ENCODE results near the gene SLIT3. TPM values are rescaled to one million over a fixed set of nuclear protein-coding genes. Genes with fewer than 3 reads are reported as not detected.

The SLIT3 gene
- total and polyA plus RNA-seq, 4 donors = 4.6 to 48.5 (median 19.8) TPM

DNA sequence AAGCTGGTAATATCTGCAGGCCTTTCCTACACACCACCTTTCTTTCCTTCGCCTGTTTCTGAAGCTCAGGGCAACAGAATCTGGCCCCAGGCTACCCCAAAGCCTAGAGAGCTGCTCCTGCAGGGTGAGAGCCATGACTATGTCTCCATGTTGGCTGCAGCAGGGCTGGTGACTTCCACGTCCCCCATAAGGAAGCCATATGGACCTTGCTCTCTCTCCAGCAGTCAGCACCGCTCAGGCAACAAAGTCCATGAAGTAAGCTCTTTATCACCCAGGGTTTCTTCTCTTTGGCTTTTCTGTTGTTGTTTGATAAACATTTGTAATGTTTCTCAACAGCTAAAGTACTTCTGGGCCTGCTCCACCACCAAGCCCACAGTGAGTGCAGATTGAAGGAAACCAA lies 125.2 kb downstream of the SLIT3 start:
- Histone ChIP-seq H3K9me3 (ENCODE audit: control insufficient read depth in 4 of 4, insufficient read depth in 3 of 4, low read length in 3 of 4) (no peaks in the 10 kb centered on the region), H3K9ac (ENCODE audit: insufficient read depth in 1 of 2, low read length in 2 of 2) (no peak overlapping the region), H3K36me3 (ENCODE audit: control insufficient read depth in 4 of 4, insufficient read depth in 4 of 4, low read length in 4 of 4) (peaks cover 0 to 10% (median 0%) of the 10 kb centered on the region in 4 donors), H3K27ac (ENCODE audit: low read depth in 1 of 2, low read length in 1 of 2) (no peak overlapping the region), H3K4me1 (ENCODE audit: control insufficient read depth in 5 of 5, insufficient read depth in 5 of 5, low read length in 5 of 5) (peaks cover 0 to 5% (median 0%) of the 10 kb centered on the region in 5 donors), H3K27me3 (ENCODE audit: control insufficient read depth in 3 of 3, insufficient read depth in 3 of 3, low read length in 2 of 3) (no peaks in the 10 kb centered on the region), H3K4me3 (no peak overlapping the region)
- DNase-seq = no peak
- ATAC-seq (ENCODE audit: insufficient read depth, low FRiP score) = no peak
- TF ChIP-seq, protein P1, sequence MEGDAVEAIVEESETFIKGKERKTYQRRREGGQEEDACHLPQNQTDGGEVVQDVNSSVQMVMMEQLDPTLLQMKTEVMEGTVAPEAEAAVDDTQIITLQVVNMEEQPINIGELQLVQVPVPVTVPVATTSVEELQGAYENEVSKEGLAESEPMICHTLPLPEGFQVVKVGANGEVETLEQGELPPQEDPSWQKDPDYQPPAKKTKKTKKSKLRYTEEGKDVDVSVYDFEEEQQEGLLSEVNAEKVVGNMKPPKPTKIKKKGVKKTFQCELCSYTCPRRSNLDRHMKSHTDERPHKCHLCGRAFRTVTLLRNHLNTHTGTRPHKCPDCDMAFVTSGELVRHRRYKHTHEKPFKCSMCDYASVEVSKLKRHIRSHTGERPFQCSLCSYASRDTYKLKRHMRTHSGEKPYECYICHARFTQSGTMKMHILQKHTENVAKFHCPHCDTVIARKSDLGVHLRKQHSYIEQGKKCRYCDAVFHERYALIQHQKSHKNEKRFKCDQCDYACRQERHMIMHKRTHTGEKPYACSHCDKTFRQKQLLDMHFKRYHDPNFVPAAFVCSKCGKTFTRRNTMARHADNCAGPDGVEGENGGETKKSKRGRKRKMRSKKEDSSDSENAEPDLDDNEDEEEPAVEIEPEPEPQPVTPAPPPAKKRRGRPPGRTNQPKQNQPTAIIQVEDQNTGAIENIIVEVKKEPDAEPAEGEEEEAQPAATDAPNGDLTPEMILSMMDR (IDR thresholded peaks at IDR 0.05; ENCODE audit: control extremely low read depth, extremely low read depth) = no peak
- 89 to 96% methylated on average over 3 of the region's 3 CpGs for WGBS, 2 donors

- Histone ChIP-seq H3K9ac (ENCODE audit: insufficient read depth in 1 of 2, low read length in 2 of 2) (no peak overlapping the region), H3K4me3 (no peak overlapping the region), H3K27ac (ENCODE audit: low read depth in 1 of 2, low read length in 1 of 2) (no peak overlapping the region), H3K36me3 (ENCODE audit: control insufficient read depth in 4 of 4, insufficient read depth in 4 of 4, low read length in 4 of 4) (peaks cover 0 to 8% (median 0%) of the 10 kb centered on the region in 4 donors), H3K9me3 (ENCODE audit: control insufficient read depth in 4 of 4, insufficient read depth in 3 of 4, low read length in 3 of 4) (no peaks in the 10 kb centered on the region), H3K27me3 (ENCODE audit: control insufficient read depth in 3 of 3, insufficient read depth in 3 of 3, low read length in 2 of 3) (no peaks in the 10 kb centered on the region), H3K4me1 (ENCODE audit: control insufficient read depth in 5 of 5, insufficient read depth in 5 of 5, low read length in 5 of 5) (peaks cover 0 to 5% (median 0%) of the 10 kb centered on the region in 5 donors)
- DNase-seq (no peak), ATAC-seq (ENCODE audit: insufficient read depth, low FRiP score) (no peak)
- TF ChIP-seq, protein P1 (IDR thresholded peaks at IDR 0.05; ENCODE audit: control extremely low read depth, extremely low read depth) = no peak
- 81 to 96% methylated on average over 1 of the region's 1 CpG for WGBS, 2 donors
Measured at GRCh38 chr5:169174923-169175322, 126.0 kb downstream of the SLIT3 start.

- ATAC-seq (ENCODE audit: insufficient read depth, low FRiP score) = no peak
Measured at GRCh38 chr5:169173372-169173771, 127.6 kb downstream of the SLIT3 start.

More at GRCh38 chr5:169173372-169173771, 127.6 kb downstream of the SLIT3 start:
- no peaks in the 10 kb centered on the region for H3K9me3 ChIP-seq (ENCODE audit: control insufficient read depth in 4 of 4, insufficient read depth in 3 of 4, low read length in 3 of 4)
- no peak overlapping the region for H3K27ac ChIP-seq (ENCODE audit: low read depth in 1 of 2, low read length in 1 of 2)
- 70 to 77% methylated on average over 6 of the region's 6 CpGs for WGBS, 2 donors
- H3K36me3 ChIP-seq (ENCODE audit: control insufficient read depth in 4 of 4, insufficient read depth in 4 of 4, low read length in 4 of 4) = peaks cover 0 to 8% (median 0%) of the 10 kb centered on the region in 4 donors
- H3K4me3 ChIP-seq = no peak overlapping the region
- H3K9ac ChIP-seq (ENCODE audit: insufficient read depth in 1 of 2, low read length in 2 of 2) = no peak overlapping the region
- TF ChIP-seq, protein P1 (IDR thresholded peaks at IDR 0.05; ENCODE audit: control extremely low read depth, extremely low read depth) = no peak
- H3K4me1 ChIP-seq (ENCODE audit: control insufficient read depth in 5 of 5, insufficient read depth in 5 of 5, low read length in 5 of 5) = peaks cover 0 to 5% (median 0%) of the 10 kb centered on the region in 5 donors
- H3K27me3 ChIP-seq (ENCODE audit: control insufficient read depth in 3 of 3, insufficient read depth in 3 of 3, low read length in 2 of 3) = no peaks in the 10 kb centered on the region
- DNase-seq = no peak
